Activated effector memory CD4-positive, alpha-beta T cell treated with Interleukin-2 at 50 U/mL for 16 hours (primary cell): Measurements from ENCODE around the gene CRYGS.
"Not testable (repeated sequence)": the region's sequence is repeated elsewhere in the genome, so short reads cannot be mapped to it uniquely, and the experiment has no call there.

Source experiments
- DNase-seq: peaks from one replicate; pipeline ENCODE4 v3.0.0-alpha.2; 2020

Gene CRYGS

DNA sequence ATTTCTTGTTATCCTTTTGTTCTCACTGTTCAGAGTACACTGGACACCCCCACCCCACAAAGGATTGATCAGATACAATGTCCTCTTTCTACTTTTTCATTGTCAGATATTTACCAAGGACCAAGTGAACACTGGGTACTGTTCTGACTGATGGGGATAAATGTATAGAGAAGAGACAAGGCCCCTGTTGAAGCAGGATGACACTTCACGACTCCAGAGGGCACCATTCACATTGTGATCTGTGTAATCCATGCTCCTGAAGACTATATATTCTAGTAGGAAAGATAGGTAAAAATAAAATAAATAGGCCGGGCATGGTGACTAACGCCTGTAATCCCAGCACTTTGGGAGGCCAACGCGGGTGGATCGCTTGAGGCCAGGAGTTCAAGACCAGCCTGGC, 7.2 kb upstream of the CRYGS start:
- DNase-seq = no peak

DNA sequence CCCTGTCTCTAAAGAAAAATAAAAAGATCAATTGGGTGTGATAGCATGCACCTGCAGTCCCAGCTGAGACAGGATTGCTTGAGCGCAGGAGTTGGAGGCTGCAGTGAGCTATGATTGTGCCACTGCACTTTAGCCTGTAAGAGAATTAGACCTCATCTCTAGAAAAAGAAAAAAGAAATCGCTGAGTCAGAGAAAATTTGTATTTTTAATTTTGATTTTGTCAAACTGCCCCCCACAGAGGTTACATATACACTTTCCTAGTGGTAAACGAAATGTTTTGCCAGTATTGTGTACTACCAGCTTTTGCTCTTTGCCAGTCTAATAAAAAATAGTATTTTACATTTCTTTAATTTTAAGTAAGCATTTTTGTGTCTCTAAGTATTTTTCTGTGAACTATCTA, 5.3 kb upstream of the CRYGS start:
- DNase-seq = no peak

DNA sequence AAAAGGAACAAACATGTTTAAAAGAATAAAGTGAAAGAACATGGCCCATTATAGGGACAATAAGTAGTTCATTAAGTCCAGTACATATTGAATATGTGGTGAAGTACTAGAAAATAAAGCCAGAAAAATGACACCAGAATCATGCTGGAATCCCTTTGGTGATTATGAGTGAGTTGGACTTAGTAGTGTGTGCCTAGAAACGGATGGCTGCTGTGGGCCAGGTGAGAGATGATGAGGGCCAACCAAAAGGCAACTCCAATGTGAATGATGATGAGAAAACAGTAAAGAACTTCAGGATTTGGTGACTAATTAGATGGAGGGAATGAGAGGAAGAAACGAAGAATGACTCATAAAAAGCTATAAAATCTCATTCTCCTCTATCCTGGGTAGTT, 3.3 kb downstream of the CRYGS start:
- no peak for DNase-seq

DNA sequence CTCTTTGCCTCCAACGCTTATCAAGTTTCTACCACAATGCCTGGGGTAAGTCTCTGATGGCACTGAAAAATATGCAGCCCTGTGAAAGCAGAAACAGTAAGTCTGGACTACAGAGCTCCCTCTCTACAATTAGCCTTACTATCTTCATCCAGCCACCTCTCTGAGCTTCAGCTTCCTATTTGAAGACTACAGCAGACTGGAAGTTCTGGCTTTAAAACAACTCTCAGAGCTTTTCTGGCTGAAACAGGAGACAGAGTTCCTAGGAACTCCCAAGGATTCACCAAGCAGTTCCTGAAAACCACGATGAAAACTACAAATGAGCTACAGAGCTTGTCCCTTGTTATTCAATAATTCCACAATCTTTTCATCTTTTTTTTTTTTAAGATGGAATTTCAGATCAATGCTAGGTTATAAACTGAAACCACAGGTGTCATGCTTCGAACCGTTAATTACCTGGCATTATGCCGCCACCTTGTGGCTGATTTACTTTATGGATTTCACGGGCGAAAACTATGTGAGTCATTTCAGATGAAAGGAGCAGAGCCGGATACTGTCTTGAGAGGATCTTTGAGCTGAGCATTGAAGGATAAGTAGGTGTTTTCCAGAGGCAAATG, 3.9 kb downstream of the CRYGS start:
- DNase-seq = peak; percentile 68

DNA sequence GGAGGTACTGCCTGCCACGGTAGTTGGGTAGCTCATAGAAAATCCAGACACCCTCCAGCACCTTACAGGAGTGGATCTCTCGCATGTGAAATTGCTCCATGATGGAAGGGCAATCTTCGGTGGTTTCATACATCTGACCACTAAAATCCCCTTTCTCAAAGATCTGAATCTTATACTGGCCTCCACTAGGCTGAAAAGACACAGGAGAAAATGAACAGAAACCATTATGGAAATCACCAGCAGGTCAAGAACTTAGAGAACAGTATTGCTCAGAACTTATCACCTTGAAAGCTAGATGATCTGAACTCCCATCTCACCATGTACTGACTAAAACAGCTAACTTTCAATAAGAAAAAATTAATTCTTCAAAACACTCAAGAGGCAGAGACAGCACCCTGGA, 5.4 kb downstream of the CRYGS start:
- no peak for DNase-seq

DNA sequence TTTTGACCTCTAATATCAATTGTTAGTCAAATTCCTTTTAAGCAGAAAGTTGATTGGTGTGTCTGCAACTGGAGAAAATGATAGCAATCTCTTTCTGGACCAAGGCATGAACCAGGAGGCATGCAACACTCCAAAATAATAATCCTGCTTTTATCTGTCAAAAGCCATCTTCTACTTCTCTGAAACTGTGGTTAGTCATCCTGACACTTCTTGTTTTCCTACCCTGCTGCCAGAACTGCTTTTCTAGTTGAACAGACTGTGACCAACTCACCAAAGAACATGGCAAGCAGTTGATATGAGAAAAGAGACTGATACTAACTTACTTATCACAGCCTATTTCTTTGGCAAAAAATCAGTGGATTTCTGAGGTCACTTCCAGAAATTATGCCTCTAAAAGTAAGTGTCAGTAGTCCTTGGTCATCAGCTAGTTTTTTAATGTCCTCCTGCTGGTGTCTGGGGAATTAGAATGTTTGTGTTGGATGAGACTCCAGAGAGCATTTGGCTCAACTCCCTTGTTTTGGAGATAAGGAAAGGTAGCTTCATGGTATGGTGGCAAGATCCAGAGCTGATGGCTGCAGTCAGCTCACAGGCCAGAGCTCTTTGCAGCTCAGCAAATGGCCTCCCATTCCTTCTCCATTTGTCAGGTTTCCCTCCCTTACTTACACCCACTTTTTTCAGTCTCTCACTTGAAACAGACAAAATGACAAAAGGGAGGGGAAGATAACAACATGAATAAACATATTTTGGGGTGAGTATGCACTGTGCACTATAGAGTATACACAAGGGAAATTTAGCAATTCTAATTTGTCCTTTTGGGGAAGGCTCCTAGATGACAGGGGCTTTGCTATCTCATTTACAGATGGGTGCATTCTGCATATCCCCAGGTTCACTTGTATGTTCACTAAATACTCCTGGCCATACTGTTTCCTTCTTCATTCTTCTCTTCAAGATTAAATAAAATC, 7.0 kb downstream of the CRYGS start:
- no peak for DNase-seq

DNA sequence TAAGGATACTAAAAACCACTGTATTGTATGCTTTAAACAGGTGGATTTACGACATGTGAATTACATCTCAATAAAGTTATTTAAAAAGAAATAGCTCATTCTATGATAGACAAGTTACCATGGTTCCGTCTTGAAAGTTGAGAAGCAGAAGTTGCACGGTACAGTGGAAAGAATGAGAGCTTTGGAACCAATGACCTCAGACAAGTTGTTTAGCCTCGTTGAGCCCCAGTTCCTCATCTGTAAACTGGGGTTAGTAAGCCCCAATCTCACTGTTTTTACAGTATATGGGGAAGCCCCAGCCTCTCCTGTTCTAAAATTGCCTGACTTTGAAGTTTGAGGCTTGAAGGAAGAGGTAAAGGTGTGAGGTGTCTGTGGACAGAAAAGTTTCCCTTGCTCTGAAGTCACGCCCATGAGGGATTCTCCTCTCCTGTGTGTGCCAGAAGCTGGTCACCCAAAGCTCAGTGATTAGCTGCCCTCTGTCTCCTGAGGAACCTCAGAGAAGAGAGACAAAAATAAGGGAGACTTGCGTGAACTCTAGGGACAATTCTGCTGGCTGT, 10.0 kb downstream of the CRYGS start:
- no peak for DNase-seq

DNA sequence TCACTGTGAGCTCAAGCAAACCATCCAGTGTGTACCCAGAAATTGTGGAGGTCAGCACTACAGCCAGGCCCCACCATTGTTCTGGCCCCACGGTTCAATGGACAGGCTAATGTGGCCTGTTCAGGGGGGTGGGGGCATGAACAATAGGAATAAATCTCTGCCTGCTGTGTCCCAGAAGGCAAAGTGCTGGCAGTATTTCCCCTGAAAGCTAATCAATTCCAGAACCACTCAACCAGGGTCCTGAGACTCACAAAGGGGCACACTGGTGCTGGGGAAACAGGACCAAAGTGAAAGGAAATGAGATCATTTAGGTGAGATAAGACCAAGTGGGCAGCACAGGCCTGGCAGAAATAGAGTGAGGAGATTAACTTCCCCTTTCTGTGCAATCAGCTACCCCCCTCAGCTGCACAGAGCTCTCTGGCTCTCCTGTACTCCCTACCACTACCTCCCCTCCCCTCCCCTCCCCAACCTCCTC, 11.5 kb downstream of the CRYGS start:
- DNase-seq = no peak

DNA sequence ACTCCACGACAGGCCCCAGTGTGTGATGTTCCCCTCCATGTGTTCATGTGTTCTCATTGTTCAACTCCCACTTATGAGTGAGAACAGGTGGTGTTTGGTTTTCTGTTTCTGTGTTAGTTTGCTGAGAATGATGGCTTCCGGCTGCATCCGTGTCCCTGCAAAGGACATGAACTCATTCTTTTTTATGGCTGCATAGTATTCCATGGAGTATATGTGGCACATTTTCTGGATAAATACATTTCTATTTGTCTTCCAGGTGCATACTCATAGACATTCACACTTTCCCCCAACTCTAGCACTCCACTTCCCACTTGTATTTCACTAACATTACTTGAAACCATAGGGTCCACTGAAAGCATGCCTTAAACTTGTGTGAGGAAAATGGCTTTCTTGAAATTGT, 12.5 kb downstream of the CRYGS start:
- not testable (repeated sequence) for DNase-seq

DNA sequence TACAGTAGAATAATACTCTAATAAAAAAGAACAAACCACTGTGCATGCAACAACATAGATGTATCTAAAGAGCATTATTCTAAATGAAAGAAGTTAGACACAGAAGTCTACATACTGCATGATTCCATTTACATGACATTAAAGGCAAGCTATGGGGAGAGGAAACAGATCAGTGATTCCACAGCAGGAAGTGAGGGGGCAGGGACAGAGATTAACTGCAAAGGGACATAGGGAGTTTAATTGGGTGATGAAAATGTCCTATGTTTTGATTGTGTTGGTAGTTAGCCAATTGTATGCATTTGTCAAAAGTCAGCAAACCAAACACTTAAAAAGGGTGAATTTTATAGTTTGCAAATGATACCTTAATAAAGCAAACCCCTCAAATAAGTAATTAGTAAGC, 13.8 kb downstream of the CRYGS start:
- DNase-seq = no peak

DNA sequence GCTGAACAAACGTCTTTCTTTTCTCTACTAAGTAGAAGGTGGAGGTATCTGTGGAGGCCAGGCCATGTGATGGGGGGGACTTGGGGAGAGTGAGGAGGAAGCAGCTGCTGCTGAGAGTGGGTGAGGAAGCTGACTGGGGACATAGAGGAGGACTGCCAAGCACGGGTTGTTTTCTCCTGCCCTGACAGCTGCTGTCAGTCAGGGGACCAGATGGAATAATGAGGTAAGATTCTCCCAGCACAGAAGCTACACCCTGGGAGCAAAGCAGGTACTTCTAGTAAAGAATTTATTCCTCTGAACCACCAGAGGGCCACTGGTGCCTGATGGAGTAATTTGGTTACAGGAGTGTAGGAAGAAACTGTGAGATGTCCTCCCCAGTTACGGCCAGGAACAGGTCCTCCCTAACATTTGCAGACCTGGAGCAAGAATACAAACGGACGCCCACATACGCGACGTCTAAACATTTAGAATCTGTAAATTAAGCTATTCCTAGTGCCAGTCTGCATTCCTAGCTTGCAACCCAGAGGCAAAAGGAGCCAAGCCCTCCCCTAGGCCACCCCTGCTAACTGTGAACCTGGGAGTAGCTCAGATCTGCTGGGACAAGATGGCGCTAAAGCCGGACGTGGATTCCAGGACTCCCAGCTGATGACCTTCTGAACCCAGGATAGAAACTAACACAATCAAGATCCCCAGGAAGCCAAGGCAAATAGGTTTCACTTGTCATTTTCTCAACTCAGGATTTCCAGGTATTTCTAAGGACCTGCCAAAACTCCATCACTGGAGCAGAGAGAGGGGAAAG, 14.8 kb downstream of the CRYGS start:
- DNase-seq = no peak

DNA sequence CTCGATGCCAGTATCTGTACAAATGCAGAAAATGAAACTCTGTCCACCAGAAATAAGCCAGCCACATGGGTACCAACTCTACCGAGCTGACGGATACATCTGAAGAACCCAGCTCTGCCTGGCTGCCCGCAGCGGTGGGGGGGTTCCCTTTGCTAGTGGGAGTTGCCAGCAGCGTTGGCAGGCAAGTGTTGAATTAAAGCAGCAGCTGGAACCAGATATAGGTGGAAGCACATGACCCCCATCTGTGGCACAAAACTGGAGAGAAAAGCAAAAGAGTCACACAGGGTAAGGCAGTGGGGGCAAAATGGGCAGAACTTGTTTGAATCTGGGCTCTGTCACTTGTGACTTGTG, 17.9 kb downstream of the CRYGS start:
- no peak for DNase-seq

DNA sequence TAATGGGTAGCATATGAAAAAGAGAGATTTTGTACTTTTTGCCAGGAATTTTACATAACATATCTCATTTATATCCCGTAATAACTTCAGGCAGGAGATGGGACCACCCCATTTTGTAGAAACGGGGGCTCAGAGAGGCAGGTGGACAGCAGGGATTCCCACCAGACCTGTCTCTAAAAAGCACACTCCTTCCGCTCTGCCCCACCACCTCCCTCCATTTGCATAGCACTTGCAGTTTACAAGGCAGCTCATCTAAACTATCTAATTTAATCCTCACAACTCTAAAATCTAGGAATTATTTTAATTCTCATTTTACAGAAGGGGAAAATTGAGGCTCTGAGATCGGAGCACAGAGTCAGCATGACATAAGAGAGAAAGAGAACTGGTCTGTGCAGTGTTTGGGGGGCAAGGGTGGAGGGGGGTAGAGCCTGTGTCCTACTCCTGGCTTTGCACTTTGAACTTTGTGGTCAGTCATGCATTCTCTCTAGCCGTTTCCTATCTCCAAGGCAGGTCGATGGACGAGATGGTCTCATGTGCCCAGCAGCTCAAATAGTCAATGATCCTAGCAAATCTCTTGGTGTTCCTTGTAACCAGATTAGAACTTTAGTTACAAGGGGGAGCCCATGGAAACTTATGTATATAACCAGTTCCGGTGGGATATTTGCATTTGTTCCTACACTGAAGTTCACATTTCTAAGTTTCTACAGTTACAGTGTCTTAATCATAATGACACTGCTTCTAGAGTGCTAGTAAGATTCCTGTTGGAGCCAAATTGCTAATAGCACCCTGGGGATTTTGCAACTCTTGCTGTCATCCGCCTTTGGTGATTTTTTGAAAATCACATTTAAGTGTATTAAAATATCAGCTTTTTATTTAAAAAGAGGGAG, 18.6 kb downstream of the CRYGS start:
- DNase-seq = no peak

DNA sequence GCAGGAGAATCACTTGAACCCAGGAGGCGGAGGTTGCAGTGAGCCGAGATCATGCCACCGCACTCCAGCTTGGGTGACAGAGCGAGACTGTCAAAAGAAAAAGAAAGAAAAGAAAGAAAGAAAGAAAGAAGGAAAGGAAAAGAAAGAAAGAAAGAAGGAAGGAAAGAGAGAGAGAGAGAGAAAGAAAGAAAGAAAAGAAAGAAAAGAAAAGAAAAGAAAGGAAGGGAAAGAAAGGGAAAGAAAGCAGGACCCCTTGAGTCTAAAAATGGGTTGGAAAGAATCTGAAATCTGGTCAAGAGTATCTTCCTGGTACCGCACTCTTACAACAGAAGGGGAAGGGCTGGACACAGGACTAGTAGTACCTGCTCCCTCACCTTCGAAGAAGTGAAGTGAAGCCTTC, 19.6 kb downstream of the CRYGS start:
- DNase-seq = no peak

DNA sequence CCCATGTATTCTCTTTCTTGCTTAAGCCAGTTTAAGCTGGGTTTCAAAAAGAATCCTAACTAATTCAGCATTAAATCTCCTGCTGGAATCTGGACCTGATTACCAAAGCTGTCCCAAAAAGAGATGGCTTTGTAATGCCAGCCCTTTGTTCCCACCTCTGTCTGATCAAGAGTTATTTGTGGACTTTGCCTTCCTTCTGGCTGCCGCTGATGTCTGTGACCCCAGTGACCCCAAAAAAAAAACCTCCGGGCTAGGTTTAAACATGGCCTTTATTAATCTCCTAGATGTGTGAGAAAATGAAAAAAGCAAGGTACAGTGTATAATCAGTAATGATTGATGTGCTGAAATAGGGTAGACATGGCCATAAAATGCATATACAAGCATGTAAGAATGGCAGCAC, 20.7 kb downstream of the CRYGS start:
- DNase-seq = no peak

DNA sequence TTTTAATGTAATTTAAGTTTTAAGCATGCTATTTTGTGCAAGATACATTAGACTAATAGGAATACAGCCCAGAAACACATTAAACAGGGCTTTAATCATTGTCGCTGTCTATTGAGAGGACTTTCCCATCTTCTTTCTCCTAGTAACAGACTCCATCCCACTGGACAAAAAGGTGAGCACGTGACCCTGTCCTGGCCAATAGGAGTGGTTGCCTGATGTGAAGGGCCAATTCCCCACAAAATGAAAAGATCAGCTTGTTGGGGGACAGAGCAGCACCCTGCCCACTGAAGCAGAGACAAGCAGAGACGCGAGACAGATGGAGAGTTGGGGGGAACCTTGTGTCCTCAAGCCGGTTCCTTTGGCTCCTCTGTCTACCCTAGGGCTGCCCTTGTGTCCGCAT, 21.2 kb downstream of the CRYGS start:
- DNase-seq = no peak

DNA sequence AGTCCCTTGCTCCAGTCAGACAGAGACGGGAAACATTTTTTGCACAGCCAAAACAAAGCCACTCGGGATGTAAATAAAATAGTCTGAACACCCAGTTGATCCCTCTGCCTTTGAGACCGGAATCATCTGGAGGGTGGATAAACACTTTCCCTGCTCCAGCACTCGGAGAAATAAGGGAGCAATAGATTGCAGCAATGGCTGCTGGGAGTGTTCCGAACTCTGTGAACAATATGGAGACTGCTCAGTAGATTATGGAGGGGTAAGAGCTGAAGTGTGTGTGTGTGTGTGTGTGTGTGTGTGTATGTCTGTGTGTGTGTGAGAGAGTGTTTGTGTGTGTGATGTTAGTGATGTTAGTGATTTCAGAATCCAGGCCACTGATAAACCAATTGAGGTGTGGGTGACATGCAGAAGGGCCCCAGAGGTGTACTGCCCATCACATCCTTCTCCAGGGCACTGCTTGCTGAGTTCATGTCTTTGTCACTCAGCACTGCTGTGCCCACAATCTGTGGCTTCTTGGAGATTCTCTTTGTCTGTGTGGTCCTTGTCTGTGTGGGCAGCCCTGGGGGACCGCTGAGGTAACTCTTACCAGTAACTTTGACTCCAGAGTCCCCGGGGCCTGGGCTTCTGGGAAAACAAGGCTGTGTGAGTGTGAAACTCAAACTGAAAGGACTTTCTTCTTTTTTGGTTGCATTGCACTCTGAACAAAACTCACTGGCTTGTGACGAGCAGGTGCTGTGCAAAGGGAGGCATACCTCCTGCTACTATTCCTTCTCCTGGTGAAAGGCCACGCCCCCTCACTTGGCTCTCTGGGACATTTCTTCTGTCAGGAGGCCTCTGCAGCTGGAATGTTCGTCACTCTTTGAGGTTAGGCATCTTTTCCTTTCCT, 23.0 kb downstream of the CRYGS start:
- no peak for DNase-seq

DNA sequence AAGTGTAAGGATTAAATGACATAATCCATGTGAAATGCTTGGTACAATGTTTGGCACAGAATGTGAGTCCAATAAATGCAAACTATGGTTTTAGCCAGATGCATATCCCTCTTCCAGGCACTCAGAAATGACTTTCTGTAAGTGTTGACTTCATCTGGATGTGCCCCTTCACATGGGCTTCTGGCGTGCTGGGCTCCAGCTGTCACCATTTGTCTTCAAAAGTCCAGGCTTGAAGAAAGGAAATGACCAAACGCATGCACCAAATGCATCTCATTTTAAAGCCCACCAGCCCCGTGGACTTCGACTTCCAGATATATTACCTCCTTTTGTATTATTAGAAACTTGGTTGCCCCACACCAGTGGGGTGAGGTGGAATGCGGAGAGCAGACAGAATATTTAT, 23.7 kb downstream of the CRYGS start:
- no peak for DNase-seq

DNA sequence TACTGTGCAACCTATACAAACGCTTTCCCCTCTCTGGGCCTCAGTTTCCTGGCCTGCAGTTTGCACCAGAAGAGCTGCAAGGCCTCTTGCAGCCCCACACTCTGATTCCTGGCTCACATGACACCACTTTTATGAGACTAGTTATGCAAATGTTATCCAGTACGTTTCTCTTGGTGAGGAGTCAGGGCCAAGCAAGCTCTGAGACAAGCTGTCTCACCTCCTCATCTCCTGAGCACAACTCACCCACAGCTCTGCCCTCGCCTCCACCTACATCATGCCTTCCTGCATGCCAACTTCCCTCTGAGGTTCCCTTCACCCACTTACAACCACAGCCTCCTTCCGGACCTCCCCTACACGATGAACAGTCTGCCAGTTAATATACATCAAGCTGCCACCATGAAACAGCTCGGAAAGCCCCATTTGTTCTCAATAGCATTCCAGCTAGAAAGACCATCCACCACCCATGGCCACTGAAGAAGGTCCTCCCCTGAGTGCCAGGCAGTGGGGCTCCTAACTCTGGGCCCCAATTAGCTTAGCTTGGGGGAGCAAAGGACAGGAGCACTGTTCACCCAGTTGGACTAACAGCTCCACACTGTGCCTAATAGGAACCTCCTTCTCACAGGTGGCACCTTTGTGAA, 25.0 kb downstream of the CRYGS start:
- peak; percentile 66 for DNase-seq

DNA sequence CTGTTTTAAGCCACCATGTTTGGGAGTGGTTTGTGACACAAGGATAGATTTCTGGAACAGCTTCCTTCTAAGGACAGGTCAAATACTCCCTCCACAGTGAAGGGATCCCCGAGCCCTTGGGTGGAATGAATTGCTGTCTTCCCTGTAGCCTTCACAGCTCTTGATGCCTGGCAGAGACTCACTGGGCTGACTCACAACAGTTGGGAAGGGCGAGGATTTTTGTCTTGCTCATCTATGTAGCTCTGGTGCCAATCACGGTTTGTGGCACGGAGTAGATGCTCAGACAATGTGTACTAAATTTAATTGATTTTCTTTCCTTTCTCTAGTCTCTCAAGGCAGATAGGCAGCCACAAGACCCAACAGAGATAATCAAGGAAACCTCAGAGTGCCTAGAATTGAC, 27.0 kb downstream of the CRYGS start:
- no peak for DNase-seq

DNA sequence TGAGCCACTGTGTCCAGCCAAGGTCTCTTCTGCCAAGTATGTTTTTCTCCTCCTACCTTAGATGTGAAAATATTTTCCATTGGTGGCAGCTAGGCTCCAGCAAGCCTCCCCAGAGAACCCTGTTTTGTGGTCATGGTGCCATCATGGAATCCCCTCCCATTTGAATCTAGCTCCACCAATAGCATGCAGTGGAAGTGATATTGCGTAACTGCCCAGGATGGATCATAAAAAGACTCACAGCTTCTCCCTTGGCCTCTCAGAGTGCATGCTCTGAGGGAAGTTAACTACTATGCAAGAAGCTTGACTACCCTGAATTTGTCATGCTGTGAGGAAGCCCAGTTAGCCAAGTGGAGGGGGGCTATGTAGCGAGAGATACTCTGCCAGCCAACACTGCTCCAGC, 27.5 kb downstream of the CRYGS start:
- DNase-seq = no peak
